D721Med (cell line): ENCODE measurements around the gene CAMK4.

Experiments used
- DNase-seq: peaks from one replicate; pipeline ENCODE4 v3.0.0; 2011; ENCODE audit warnings: low spot score; ENCODE audit not compliant: insufficient read length
- FAIRE-seq: peaks from 2 replicates; lab custom pipeline; 2011; peaks lifted over from hg19 to GRCh38; lab: Jason Lieb, UNC
- TF ChIP-seq, protein P1 (sequence below): IDR thresholded peaks from 2 replicates; pipeline ENCODE4 v1.5.1; 2012; ENCODE audit warnings: mild to moderate bottlenecking, control low read depth; ENCODE audit not compliant: insufficient read depth; ENCODE audit errors: missing control alignments

The CAMK4 gene

DNA sequence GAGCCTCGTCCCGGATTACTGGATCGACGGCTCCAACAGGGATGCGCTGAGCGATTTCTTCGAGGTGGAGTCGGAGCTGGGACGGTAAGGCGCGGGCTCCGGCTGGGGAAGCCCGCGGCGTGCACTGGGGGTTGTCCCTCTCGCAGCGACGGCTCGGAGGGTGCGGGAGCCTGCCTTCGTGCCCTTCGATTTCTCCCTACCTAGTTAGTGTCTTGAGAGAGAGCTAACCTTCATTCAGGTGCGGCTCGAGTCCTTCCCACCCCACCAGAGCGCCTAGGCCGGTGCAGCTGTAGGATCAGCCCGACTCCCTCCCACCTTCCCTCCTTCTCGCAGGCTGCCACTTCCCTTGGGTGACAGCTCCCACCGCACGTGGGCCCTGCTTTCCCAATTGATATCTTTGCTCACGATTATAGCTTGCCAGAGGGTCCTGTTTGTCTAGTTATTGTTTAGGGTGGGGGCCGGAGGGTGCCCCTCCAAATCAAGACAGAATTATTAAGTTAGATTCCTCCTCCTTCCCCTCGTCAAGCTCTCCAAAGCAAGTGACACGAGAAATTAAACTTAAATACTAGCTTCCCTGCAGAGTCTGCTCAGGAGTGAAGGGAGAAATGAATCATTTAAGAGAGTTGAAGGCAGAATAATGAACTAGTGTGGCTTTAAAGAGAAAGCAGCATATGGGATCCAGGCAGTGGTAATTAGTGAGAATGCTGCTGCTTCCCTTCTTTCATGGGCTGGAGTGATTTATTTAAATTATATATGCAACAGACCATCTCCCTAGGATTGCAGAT, 569 bp downstream of the CAMK4 start:
- DNase-seq (no peak), FAIRE-seq (no peak)
- TF ChIP-seq, protein P1, sequence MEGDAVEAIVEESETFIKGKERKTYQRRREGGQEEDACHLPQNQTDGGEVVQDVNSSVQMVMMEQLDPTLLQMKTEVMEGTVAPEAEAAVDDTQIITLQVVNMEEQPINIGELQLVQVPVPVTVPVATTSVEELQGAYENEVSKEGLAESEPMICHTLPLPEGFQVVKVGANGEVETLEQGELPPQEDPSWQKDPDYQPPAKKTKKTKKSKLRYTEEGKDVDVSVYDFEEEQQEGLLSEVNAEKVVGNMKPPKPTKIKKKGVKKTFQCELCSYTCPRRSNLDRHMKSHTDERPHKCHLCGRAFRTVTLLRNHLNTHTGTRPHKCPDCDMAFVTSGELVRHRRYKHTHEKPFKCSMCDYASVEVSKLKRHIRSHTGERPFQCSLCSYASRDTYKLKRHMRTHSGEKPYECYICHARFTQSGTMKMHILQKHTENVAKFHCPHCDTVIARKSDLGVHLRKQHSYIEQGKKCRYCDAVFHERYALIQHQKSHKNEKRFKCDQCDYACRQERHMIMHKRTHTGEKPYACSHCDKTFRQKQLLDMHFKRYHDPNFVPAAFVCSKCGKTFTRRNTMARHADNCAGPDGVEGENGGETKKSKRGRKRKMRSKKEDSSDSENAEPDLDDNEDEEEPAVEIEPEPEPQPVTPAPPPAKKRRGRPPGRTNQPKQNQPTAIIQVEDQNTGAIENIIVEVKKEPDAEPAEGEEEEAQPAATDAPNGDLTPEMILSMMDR, result no peak

DNA sequence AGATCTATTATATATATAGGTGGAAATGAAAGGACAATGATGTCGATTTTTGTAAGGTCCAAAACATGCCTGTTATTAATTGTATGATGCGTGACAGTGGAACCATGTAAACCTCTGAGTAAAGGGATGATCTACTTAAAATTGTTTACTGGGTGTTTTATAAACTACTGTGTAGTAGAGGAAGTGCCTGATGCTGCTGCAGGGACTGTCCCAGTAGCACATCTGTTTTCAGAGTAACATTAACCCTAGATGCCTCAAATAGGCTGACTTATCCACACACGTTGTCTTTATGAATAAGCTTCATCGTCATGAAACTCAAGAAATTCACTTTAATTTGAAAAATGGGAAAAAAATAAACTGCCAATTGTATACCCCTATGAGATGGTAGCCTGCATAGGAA, 1.7 kb downstream of the CAMK4 start:
- DNase-seq, result no peak
- FAIRE-seq, result no peak
- TF ChIP-seq, protein P1, result no peak

DNA sequence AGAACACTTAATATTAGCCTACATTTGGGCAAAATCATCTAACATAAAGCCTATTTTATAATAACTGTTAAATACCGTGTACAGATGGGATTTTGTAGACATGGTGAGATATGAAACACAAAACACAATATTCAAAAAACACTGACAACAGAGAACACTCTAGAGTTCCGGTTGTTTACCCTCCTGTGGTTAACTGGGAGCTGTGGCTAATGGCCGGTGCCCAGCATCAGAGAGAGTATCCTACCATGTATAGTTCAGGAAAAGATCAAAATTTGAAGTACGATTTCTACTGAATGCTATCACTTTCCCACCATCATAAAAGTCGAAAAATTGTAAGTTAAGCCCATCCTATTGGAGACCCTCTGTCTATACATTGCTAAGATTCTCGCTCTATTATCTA, 2.4 kb downstream of the CAMK4 start:
- FAIRE-seq, result no peak
- TF ChIP-seq, protein P1, result no peak
- DNase-seq, result no peak

DNA sequence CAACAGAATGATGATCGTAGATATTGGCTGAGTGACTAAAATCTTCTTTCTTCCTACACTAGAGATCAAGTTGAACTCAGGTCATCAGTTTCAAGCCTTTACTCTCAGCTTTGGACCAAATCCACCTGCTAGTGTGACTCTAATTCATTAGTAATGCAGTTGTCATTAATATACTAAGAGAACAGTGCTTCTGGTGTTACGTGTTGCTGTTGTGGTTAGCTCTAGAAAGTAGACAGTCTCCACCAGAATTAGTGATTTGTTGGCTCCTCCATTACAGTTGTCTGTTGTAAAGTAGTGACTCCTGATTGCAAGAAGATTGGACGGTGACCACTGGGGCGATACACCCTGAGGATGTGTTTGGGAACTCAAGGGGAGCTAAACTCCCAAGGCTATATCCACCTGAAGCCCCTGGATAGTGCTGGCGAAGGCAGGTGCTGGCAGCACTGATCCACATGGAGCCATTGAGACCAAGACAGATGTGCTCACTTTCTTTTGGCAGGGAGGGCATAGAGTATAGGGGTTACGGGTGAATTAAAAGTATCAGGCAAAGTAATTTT, 3.1 kb downstream of the CAMK4 start:
- DNase-seq (no peak), FAIRE-seq (no peak)
- TF ChIP-seq, protein P1, result no peak

DNA sequence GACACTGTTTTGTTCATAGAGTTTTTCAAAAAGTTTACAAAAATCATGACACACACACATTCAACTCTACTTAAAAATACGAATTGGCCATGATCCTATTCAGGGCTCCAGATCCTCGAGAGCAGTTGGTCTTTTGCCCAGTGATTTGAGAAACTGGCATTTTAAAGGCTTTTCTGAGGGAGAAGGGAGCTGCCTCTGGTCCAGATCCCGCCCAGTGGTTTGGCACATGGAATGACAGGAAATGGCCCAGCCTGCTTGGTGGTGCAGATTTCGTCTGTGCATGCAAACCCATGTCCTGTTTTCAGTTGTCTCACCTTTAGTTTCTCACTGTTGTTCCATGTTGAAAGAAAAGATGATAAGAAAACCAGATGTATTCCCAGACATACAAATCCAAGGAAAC, 3.6 kb downstream of the CAMK4 start:
- TF ChIP-seq, protein P1, result no peak
- FAIRE-seq (no peak), DNase-seq (no peak)

DNA sequence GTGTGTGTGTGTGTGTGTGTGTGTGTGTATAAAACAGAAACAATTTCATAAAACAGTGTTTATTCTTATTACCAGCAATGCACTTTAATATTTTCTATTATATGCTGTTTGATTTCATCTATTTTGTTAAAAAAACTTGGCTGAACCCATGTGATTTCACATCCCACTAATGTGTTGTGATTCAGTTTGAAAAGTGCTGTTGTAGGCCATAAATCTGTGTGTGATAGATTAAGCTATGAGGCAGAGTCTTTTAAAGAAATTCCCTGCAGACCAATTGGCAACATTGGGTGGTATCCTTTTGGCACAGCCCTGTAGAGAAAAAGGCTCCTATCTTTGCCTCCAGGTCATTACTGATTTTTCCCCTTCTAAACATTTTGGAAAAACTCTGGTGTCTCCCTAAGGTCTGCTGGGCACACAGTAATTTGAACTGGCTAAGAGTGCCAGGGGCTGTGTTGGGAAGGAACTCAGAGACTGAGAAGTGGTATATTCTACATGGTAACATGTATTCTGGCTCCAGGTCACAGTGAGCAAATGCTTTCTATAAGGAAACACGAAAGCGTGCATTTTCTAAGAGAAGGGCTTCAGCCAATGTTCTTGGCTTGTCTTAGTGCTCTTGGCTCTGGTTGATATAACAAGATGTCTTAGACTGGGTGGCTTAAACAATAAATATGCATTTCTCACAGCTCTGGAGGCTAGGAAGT, 4.5 kb downstream of the CAMK4 start:
- FAIRE-seq (no peak), DNase-seq (no peak)
- TF ChIP-seq, protein P1, result no peak
